ENCODE data around the gene TAS2R46.
"Not testable (repeated sequence)": the region's sequence is repeated elsewhere in the genome, so short reads cannot be mapped to it uniquely, and the experiment has no call there.

Gene TAS2R46

DNA sequence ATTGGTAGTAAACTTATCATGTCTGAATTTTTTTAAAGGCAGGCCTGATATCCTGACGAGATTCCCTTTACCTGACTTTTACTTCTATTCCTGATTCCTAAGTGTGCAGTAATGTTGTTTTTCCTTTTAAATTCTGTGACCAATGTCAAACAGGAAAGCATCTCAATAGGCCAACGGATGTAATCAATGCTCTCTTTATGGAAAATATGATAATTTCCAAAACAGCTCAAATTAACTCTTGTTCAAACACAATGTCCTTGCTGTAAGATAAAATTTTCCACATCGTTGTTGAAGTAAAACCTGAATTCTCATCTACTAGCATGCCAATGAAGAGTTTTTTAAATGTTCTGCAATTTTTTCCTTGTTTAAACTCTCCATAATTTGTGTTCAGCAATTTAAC lies 22.9 kb downstream of the TAS2R46 start:
- DNase-seq = no peak

DNA sequence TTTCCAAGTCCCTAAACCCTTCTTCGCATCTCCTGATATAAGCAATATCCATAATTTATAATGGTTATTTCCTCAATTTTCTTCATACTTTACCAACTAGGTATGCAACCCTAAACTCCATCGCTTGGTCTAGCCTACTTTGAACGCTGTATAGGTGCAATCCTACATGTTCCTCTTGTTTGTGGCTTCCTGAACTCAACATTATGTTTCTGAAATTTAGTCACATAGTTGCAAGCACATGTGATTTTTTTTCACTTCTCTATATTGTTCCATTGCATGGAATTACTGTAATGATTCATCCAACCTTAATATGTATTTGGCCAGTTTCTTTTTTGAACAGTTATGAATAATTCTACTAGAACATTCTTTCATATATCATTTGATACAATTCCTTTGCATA lies 28.1 kb downstream of the TAS2R46 start:
- DNase-seq = not testable (repeated sequence)

DNA sequence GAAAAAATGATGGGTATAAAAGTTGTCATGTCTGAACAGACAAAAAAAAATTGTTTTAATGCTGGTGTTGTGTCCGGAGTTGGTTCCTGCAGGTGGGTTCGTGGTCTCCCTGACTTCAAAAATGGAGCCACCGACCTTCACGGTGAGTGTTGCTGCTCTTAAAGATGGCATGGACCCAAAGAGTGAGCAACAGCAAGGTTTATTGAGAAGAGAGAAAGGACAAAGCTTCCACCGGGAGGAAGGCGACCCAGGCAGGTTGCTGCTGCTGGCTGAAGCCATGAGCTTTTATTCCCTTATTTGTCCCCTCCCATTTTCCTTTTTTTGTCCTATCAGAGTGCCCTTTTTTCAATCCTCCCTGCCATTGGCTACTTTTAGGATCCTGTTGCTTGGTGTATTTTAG lies 30.8 kb downstream of the TAS2R46 start, which contains the start of gene TAS2R31:
TAS2R31 (minus strand) TSS at position 101 of the 400 bp plus-strand sequence; CDS start at position 29, 72 bp downstream.
- DNase-seq = no peak

GRCh38 chr12:11026118-11026517 lies 36.0 kb downstream of the TAS2R46 start:
- DNase-seq = no peak

DNA sequence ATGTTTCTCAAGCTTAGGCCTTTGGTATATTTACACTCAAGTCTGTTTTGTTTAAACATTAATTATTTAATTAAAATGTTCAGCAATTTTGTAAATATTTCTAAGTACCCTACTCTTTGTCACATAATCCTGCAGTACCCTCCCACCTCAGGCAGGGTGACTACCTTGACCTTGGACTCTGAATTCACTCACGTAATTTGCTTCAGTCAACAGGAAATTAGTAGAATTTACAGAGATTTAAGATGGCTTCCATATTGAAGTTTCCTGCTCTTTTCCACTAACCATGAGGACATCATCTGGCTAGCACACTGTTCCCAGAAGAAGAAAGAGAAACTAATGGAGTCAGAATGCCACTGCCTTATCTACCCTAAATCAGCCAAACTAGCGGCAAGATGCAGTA lies 38.7 kb downstream of the TAS2R46 start:
- DNase-seq = no peak

DNA sequence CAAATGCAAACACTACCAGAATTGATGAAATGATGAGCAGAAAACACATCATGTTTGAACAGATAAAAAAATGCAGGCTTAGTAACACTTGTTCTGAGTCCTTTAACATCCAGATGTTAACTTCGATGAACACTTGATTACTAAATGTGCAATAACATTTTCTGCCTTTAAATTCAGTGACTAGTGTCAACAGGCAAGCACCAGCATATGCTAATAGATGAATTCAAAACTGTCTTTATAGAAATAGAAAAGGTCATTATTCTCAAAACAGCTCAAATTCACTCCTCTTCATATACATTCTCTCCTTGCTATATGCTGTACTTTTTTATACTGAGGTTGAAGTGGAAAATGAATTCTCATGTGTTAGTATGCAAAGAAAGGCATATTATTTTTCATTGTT lies 39.6 kb downstream of the TAS2R46 start, which contains the start of gene TAS2R19:
TAS2R19 (minus strand) TSS at position 101 of the 400 bp plus-strand sequence; CDS start at position 52, 49 bp downstream.
- no peak for DNase-seq

- peak in 14 of 56 donors; percentile 2 to 30 (median 12) for DNase-seq
Observed at GRCh38 chr12:11016937-11017336, 45.2 kb downstream of the TAS2R46 start.

- no peak for DNase-seq
Observed at GRCh38 chr12:11015775-11016430, 46.2 kb downstream of the TAS2R46 start.

DNA sequence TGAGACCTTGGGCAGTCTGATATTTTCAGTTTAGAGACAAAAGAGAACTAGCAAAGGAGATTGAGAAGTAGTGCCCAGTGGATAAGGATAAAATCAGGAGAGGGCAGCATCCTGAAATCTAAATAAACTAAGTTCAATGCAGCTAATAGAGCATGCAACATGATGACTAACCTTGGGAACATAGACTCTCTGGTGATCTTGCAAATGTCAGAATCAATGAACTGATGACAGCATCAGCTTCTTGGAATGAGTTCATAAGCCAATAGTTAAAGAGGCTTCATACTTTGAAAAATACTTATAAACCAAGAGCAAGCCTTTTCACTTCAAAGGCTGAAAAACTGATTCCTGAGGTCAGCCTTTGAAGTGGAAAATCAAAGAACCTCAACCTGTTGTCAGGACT lies 47.9 kb downstream of the TAS2R46 start:
- no peak for DNase-seq

All from nucleus accumbens (tissue), 56 donors.